Type B pancreatic cell (in vitro differentiated cells): Measurements from ENCODE around the gene MYBBP1A. TPM values are rescaled to one million over a fixed set of nuclear protein-coding genes. Genes with fewer than 3 reads are reported as not detected.

ENCODE experiments used
- DNase-seq: peaks from one replicate; pipeline ENCODE4 v3.0.0; 2021; ENCODE audit warnings: mixed read lengths; ENCODE audit not compliant: unreplicated experiment; ENCODE audit errors: extremely low spot score
- H3K27ac Mint-ChIP-seq: 2 replicates; pipeline ENCODE4 v1.8.0; 2021; ENCODE audit warnings: mild to moderate bottlenecking, mixed read lengths
- H3K27me3 Mint-ChIP-seq: 2 replicates; pipeline ENCODE4 v1.8.0; 2021; ENCODE audit warnings: mixed read lengths
- H3K36me3 Mint-ChIP-seq: 2 replicates; pipeline ENCODE4 v1.8.0; 2021; ENCODE audit warnings: mixed read lengths
- H3K4me1 Mint-ChIP-seq: one replicate; pipeline ENCODE4 v1.8.0; 2021; ENCODE audit warnings: mixed read lengths; ENCODE audit not compliant: unreplicated experiment
- H3K4me3 Mint-ChIP-seq: 2 replicates; pipeline ENCODE4 v1.8.0; 2021; ENCODE audit warnings: mild to moderate bottlenecking, mixed read lengths
- H3K9me3 Mint-ChIP-seq: 2 replicates; pipeline ENCODE4 v1.8.0; 2021; ENCODE audit warnings: mixed read lengths
- CTCF ChIP-seq: fragments of 200-600 bp; sonication (generic); conservative IDR thresholded peaks from 2 replicates; pipeline ENCODE4 v1.5.0; 2021; ENCODE audit warnings: antibody characterized with exemption, mild to moderate bottlenecking
- total RNA-seq: library from RNA; stranded (reverse); gene quantifications from 2 replicates; pipeline ENCODE4 v1.2.1, GENCODE V29; 2021; ENCODE audit warnings: low replicate concordance

The MYBBP1A gene
- total RNA-seq, 1 donor from 2014 or later, result 66.0 TPM

DNA sequence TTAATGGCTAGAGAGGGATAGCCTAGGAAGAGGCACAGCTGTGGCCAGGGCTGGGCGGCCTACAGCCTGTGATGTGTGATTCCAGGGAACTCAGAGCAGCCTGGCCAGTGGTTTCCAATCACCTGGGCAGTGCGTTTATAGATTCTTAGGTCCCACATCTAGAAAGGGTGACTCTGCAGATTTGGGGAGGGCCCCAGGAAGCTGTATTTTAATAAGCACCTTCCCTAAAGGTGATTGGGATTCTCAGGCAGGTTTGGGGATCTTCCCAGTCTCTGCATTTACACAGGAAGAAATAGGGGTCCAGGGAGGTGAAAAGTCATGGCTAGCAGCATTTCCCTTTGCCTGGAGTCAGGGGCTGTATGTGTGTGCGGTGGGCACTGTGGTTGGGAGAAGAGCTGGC lies 47.0 kb downstream of the MYBBP1A start:
- Mint-ChIP-seq H3K27ac (no peak overlapping the region), H3K27me3 (peaks cover 6% of the 10 kb centered on the region), H3K36me3 (no peaks in the 10 kb centered on the region), H3K4me3 (no peak overlapping the region), H3K4me1 (peaks cover 12% of the 10 kb centered on the region), H3K9me3 (no peaks in the 10 kb centered on the region)
- no peak for DNase-seq
- TF ChIP-seq CTCF, result no peak

- Mint-ChIP-seq H3K4me3 (no peak overlapping the region), H3K36me3 (no peaks in the 10 kb centered on the region), H3K9me3 (no peaks in the 10 kb centered on the region), H3K27ac (no peak overlapping the region), H3K4me1 (peaks cover 16% of the 10 kb centered on the region), H3K27me3 (peaks cover 12% of the 10 kb centered on the region)
- no peak for TF ChIP-seq CTCF
- DNase-seq, result no peak
Observed at GRCh38 chr17:4507361-4508111, 47.6 kb downstream of the MYBBP1A start.

GRCh38 chr17:4506892-4507291 lies 48.3 kb downstream of the MYBBP1A start:
- no peak for TF ChIP-seq CTCF
- peaks cover 16% of the 10 kb centered on the region for H3K27me3 Mint-ChIP-seq
- no peak overlapping the region for H3K4me3 Mint-ChIP-seq
- no peaks in the 10 kb centered on the region for H3K36me3 Mint-ChIP-seq
- no peak overlapping the region for H3K27ac Mint-ChIP-seq
- no peak for DNase-seq
- H3K4me1 Mint-ChIP-seq, result peaks cover 17% of the 10 kb centered on the region
- no peaks in the 10 kb centered on the region for H3K9me3 Mint-ChIP-seq

DNA sequence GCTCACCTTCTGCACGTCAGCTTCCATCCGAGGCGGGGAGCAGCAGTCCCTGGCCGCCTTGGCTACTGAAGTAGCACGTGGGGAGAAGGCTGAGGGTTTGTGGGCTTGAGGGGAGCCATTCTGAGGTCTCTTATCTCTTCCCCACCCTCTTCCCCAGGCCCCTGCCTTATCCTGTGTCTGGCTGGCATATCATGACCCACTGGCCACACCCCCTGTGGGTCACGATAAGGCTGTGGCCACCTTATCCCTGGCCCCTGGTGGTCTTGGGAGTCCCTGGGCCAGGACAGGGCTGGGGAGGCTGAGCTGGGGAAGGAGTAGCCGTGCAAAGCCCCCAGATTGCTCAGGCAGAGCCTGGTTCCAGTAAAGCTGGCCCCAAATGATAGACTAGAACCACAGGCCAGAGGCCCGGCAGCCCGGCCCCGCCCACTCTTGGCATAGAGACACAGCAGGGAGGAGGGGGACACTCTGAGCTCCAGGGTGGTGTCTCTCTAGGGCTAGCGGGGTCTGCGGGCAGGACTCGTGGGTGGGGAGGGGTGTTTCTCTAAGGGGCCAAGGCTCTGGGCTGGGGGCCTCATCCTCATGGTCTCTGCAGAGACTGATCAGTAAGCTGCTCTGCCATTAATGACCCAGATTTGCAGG lies 48.9 kb downstream of the MYBBP1A start:
- Mint-ChIP-seq H3K4me1 (peaks cover 17% of the 10 kb centered on the region), H3K9me3 (no peaks in the 10 kb centered on the region), H3K4me3 (no peak overlapping the region), H3K27ac (no peak overlapping the region), H3K36me3 (no peaks in the 10 kb centered on the region), H3K27me3 (peaks cover 22% of the 10 kb centered on the region)
- no peak for TF ChIP-seq CTCF
- no peak for DNase-seq

- no peak overlapping the region for H3K27ac Mint-ChIP-seq
- peaks cover 15% of the 10 kb centered on the region for H3K4me1 Mint-ChIP-seq
- H3K4me3 Mint-ChIP-seq, result no peak overlapping the region
- H3K36me3 Mint-ChIP-seq, result no peaks in the 10 kb centered on the region
- no peak for DNase-seq
- no peak for TF ChIP-seq CTCF
- H3K9me3 Mint-ChIP-seq, result no peaks in the 10 kb centered on the region
- H3K27me3 Mint-ChIP-seq, result peaks cover 33% of the 10 kb centered on the region
Observed at GRCh38 chr17:4505187-4505586, 50.0 kb downstream of the MYBBP1A start.
